Esophagus squamous epithelium (tissue), 5 donors: ENCODE results near the gene PPP1R14C. TPM values are rescaled to one million over a fixed set of nuclear protein-coding genes. Genes with fewer than 3 reads are reported as not detected.
A peak's percentile ranks its signal among the peaks of the same experiment; 100 is the strongest.

Source experiments
- DNase-seq: peaks from one replicate; lab custom pipeline; 2025; lab: John Stamatoyannopoulos, UW
- H3K27ac ChIP-seq, 4 donors: fragments of 200-600 bp; sonication (generic); one replicate each; pipeline ENCODE4 v1.5.1; 2016 to 2019; ENCODE audit warnings: mild to moderate bottlenecking in 1 of 4
- H3K27me3 ChIP-seq, 4 donors: fragments of 200-600 bp; sonication (generic); 1 replicate in 3 of 4; 2 replicates in 1 of 4; pipeline versions ENCODE4 v1.5.1 to v1.6.0; 2017 to 2021; ENCODE audit warnings: antibody characterized with exemption in 1 of 4
- H3K36me3 ChIP-seq, 3 donors: fragments of 200-600 bp; sonication (generic); one replicate each; pipeline ENCODE4 v1.5.1; 2016 to 2019
- H3K4me1 ChIP-seq, 3 donors: fragments of 200-600 bp; sonication (generic); one replicate each; pipeline ENCODE4 v1.5.1; 2017 to 2019
- H3K4me3 ChIP-seq, 4 donors: fragments of 200-600 bp; sonication (generic); 1 replicate in 3 of 4; 2 replicates in 1 of 4; pipeline ENCODE4 v1.5.1; 2016 to 2019; ENCODE audit warnings: mild to moderate bottlenecking in 2 of 4, moderate library complexity in 1 of 4
- H3K9me3 ChIP-seq, 3 donors: fragments of 200-600 bp; sonication (generic); one replicate each; pipeline ENCODE4 v1.5.1; 2016 to 2019
- POLR2A ChIP-seq, 4 donors: fragments of 450-650 bp; IDR thresholded peaks; one replicate each; pipeline ENCODE4 v1.6.1; 2017; ENCODE audit warnings: antibody characterized with exemption in 4 of 4, mild to moderate bottlenecking in 4 of 4, moderate library complexity in 3 of 4
- WGBS, 2 donors: methylation state at CpG; one replicate each; pipeline ENCODE4 v1.1.5; 2018; 5-methylcytosine and 5-hydroxymethylcytosine counted together
- intact Hi-C: fragments of 100-400 bp; cut with DNase I; formaldehyde crosslinking; loops from one replicate; pipeline ENCODE4 v1.15.0; 2022
- total RNA-seq, 4 donors: library from RNA; depleted of rRNA; stranded (reverse); fragments of >200 nt; gene quantifications; one replicate each; pipeline ENCODE4 v1.1.0, GENCODE V29; 2016
- TF ChIP-seq, protein P1 (sequence below), 6 experiments: fragments of 450-650 bp in 4 of 6; fragments of 200-600 bp in 2 of 6; sonication (generic) in 2 of 6; IDR thresholded peaks; one replicate each; pipeline ENCODE4 v1.5.1; 2016 to 2019; ENCODE audit warnings: antibody characterized with exemption in 6 of 6, mild to moderate bottlenecking in 4 of 6, moderate library complexity in 4 of 6
- donor health status: DM: yes; HTN: yes; CAD: no.

Gene PPP1R14C
- total RNA-seq, 4 donors from 2014 or later, result 9.3 to 27.8 (median 21.3) TPM

DNA sequence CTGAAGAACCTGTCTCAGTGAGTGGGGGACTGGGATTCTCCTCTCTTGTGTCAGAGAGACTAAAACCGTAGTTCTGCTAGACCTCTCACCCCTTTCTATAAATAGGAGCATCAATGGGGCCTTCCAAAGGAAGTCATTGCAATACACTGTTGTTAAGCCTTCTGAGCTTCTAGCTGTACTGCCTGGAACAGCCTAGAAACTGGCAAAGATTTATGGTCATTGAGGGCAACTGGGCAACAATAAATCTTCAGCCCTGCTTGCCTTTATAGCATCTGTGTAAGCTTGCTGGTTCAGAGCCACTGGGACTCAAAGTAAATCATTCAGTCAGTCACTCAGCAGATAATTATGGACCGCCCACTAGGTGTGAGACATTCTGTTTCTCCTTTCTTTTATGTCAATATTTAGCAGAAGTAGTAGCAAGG, 53.2 kb downstream of the PPP1R14C start:
- TF ChIP-seq POLR2A (IDR thresholded peaks at IDR 0.05), result no peak
- TF ChIP-seq, protein P1, sequence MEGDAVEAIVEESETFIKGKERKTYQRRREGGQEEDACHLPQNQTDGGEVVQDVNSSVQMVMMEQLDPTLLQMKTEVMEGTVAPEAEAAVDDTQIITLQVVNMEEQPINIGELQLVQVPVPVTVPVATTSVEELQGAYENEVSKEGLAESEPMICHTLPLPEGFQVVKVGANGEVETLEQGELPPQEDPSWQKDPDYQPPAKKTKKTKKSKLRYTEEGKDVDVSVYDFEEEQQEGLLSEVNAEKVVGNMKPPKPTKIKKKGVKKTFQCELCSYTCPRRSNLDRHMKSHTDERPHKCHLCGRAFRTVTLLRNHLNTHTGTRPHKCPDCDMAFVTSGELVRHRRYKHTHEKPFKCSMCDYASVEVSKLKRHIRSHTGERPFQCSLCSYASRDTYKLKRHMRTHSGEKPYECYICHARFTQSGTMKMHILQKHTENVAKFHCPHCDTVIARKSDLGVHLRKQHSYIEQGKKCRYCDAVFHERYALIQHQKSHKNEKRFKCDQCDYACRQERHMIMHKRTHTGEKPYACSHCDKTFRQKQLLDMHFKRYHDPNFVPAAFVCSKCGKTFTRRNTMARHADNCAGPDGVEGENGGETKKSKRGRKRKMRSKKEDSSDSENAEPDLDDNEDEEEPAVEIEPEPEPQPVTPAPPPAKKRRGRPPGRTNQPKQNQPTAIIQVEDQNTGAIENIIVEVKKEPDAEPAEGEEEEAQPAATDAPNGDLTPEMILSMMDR (IDR thresholded peaks at IDR 0.05), result no peak
- intact Hi-C loops, result no loop called here
- H3K36me3 ChIP-seq, result no peaks in the 10 kb centered on the region
- DNase-seq, result no peak
- no peaks in the 10 kb centered on the region for H3K27me3 ChIP-seq
- WGBS, 2 donors, result 67 to 70% methylated on average over 2 of the region's 2 CpGs
- H3K9me3 ChIP-seq, result no peaks in the 10 kb centered on the region
- no peak overlapping the region for H3K4me3 ChIP-seq
- peaks cover 0 to 29% (median 7%) of the 10 kb centered on the region in 3 donors for H3K4me1 ChIP-seq
- no peak overlapping the region for H3K27ac ChIP-seq

DNA sequence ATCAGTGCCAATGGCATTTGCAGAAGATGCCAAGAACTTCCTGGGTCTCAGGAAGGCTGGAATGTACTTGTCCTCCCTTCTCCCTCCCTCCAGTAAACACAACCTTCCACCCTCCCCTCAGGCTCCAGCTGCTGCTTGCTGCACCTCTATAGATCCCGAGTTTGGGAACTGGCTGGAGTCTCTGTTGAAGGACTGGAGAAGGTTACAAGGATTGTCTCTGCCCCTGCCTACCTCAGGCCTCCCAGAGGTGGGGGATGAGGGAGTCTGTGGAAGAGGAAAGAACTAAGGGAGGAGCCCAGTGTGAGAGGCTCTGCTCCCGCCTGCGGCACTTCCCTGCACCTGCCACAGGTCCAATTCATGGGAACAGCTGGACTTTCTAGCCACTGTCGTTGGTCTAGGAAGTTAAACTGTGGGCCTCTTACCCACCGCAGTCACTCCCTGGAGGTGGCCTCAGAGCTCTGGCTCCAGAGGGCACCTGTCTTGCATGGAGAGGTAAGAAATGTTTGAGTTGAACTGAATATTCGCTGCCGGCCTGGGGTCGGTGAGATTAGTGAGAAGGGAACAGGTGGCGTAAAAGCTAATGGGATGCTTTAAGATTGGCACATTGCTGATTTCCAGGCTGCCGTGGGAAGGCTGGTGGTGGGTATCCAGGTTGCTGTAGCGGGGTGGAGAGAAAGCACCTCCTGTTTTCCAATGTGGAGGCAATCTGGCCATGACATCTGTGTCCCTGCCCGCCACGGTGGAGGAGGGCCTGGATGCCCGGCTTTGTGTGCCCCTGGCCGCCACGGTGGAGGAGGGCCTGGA, 54.3 kb downstream of the PPP1R14C start:
- Histone ChIP-seq H3K36me3 (no peaks in the 10 kb centered on the region), H3K27me3 (no peaks in the 10 kb centered on the region), H3K4me3 (no peak overlapping the region), H3K9me3 (no peaks in the 10 kb centered on the region), H3K4me1 (peaks cover 2 to 36% (median 7%) of the 10 kb centered on the region in 3 donors), H3K27ac (no peak overlapping the region)
- no peak for TF ChIP-seq POLR2A (IDR thresholded peaks at IDR 0.05)
- TF ChIP-seq, protein P1 (IDR thresholded peaks at IDR 0.05), result no peak
- DNase-seq, result no peak
- WGBS, 2 donors, result 67 to 92% methylated on average over 4 to 7 of the region's 16 CpGs
- intact Hi-C loops, result no loop called here

DNA sequence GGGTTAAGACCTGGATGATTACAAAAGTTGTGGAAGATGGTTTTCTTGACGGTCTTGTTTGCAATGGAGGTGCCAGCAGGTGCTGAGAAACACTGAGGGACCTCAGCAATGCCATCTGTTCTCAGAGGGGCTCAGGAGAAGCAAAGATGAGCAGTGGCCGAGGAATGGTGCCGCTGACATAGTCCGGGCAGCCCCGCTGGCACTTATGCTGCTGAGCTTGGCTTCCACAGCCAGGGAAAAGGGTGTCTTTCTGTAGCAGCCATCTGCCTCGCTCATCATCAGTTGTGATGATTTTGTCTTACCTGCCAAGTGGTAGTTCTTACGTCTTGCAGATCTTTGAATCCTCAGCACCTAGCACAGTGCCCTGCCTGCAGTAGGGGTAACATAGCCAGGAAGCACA, 55.7 kb downstream of the PPP1R14C start:
- Histone ChIP-seq H3K4me3 (no peak overlapping the region), H3K9me3 (no peaks in the 10 kb centered on the region), H3K36me3 (no peaks in the 10 kb centered on the region), H3K27ac (no peak overlapping the region), H3K27me3 (no peaks in the 10 kb centered on the region), H3K4me1 (peaks cover 7 to 50% (median 12%) of the 10 kb centered on the region in 3 donors)
- TF ChIP-seq POLR2A (IDR thresholded peaks at IDR 0.05), result no peak
- TF ChIP-seq, protein P1 (IDR thresholded peaks at IDR 0.05), result no peak
- intact Hi-C loops, result no loop called here
- WGBS, 2 donors, result 86 to 94% methylated on average over 5 to 7 of the region's 7 CpGs
- no peak for DNase-seq

DNA sequence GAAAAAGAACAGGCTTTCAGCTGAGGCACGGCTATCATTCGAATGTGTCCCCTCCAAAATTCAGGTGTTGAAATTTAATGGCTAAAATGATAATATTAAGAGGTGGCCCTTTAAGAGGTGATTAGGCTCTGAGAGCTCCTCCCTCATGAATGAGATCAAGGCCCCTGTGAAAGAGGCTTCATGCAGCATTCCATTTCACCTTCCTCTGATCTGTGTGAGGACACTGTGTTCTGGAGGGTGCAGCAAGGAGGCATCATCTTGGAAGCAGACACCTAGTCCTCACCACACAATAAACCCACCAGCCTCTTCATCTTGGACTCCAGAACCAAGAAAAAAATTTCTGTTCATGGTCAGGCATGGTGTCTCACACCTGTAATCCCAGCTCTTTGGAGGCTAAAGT, 56.4 kb downstream of the PPP1R14C start:
- WGBS, 2 donors, result 89 to 97% methylated on average over 2 of the region's 2 CpGs
- H3K4me1 ChIP-seq, result peaks cover 7 to 54% (median 12%) of the 10 kb centered on the region in 3 donors
- TF ChIP-seq POLR2A (IDR thresholded peaks at IDR 0.05), result no peak
- TF ChIP-seq, protein P1 (IDR thresholded peaks at IDR 0.05), result no peak
- no peaks in the 10 kb centered on the region for H3K36me3 ChIP-seq
- DNase-seq, result no peak
- H3K27me3 ChIP-seq, result no peaks in the 10 kb centered on the region
- H3K9me3 ChIP-seq, result no peaks in the 10 kb centered on the region
- intact Hi-C loops, result no loop called here
- H3K27ac ChIP-seq, result no peak overlapping the region
- no peak overlapping the region for H3K4me3 ChIP-seq

DNA sequence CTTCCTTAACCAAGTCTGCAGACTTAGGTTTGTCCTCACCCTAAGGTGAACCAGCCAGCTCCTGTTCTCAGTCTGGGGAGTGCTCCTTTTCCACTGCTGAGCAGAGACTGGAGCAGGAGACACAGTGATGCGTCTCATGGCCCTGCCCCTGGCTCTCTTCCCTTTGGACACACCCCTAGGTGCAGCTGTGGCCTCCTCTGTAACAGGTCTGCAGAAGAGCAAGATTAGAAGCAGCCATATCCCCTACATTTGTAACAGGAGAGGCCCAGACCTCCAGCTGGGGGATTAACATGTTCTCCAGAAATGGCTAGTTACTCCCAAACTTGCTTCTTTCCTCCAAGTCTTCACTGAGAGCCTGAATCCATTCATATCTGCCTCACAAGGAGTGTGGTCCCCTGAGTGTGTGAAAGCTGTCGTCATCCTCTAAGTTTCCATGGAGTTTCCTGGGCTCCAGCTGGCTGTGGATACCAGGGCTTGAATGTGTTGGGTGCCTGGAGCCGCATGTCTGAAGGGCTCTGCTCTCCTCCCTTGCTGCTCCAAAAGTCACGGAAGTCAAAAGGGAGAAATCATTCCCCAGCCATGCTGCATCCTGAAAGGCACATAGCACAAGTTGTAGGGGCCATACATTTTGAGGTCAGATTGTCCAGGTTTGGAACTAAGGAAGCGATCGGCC, 57.7 kb downstream of the PPP1R14C start:
- Histone ChIP-seq H3K27ac (peak overlapping the region in 1 of 4 donors; percentile 42), H3K27me3 (no peaks in the 10 kb centered on the region), H3K36me3 (no peaks in the 10 kb centered on the region), H3K4me1 (peaks cover 7 to 54% (median 12%) of the 10 kb centered on the region in 3 donors), H3K4me3 (no peak overlapping the region), H3K9me3 (no peaks in the 10 kb centered on the region)
- intact Hi-C loops, result no loop called here
- 82 to 83% methylated on average over 3 of the region's 6 CpGs for WGBS, 2 donors
- TF ChIP-seq POLR2A (IDR thresholded peaks at IDR 0.05), result no peak
- TF ChIP-seq, protein P1 (IDR thresholded peaks at IDR 0.05), result no peak
- no peak for DNase-seq
